ENCODE measurements around the gene FAM117B. TPM values are rescaled to one million over a fixed set of nuclear protein-coding genes. Genes with fewer than 3 reads are reported as not detected.

FAM117B gene
- total RNA-seq, result 4.8 and 11.9 TPM in 2 replicates

GRCh38 chr2:202634556-202635427 lies at the start of gene FAM117B:
TSS of gene FAM117B (plus strand) at chr2:202634969. CDS start at chr2:202635188, 219 bp downstream.

Other genes with a start within 250 kb of the FAM117B start
- gene ICA1L, start 236.8 kb downstream of the FAM117B start, total RNA-seq, result 1.4 and 2.1 TPM in 2 replicates

Measured in nasal cavity respiratory epithelium epithelial cell of viscerocranial mucosa (primary cell).